GM23338 (cell line): Measurements from ENCODE around the gene TMEM270. TPM values are rescaled to one million over a fixed set of nuclear protein-coding genes. Genes with fewer than 3 reads are reported as not detected.

ENCODE experiments used
- ATAC-seq: fragments of 200-7000 bp; cut with Tn5 transposase; 3 replicates; pipeline ENCODE4 v1.9.1; 2020
- DNase-seq: peaks from one replicate; pipeline ENCODE4 v3.0.0-alpha.2; 2015; ENCODE audit warnings: low spot score
- H2AFZ ChIP-seq: fragments of 200-600 bp; sonication (generic); 2 replicates; pipeline ENCODE4 v1.8.0; 2016; ENCODE audit warnings: antibody characterized with exemption, mild to moderate bottlenecking, moderate library complexity
- H3F3A ChIP-seq: fragments of 200-600 bp; sonication (generic); replicated peaks from 2 replicates; pipeline ENCODE4 v1.8.0; 2017; ENCODE audit warnings: antibody characterized with exemption, mixed run types, low read depth
- H3K27ac ChIP-seq: fragments of 200-600 bp; sonication (generic); 2 replicates; pipeline ENCODE4 v1.6.1; 2016; ENCODE audit warnings: low read depth
- H3K27me3 ChIP-seq: fragments of 200-600 bp; sonication (generic); 2 replicates; pipeline ENCODE4 v1.8.0; 2016; ENCODE audit warnings: mild to moderate bottlenecking, mixed run types, moderate library complexity; ENCODE audit not compliant: insufficient read depth
- H3K36me3 ChIP-seq: fragments of 200-600 bp; sonication (generic); 2 replicates; pipeline ENCODE4 v1.8.0; 2016; ENCODE audit warnings: mild to moderate bottlenecking; ENCODE audit not compliant: insufficient read depth
- H3K4me1 ChIP-seq: fragments of 200-600 bp; sonication (generic); 2 replicates; pipeline ENCODE4 v1.8.0; 2016; ENCODE audit warnings: mild to moderate bottlenecking, moderate library complexity; ENCODE audit not compliant: insufficient read depth
- H3K4me2 ChIP-seq: fragments of 200-600 bp; sonication (generic); 2 replicates; pipeline ENCODE4 v1.7.1; 2017; ENCODE audit warnings: mixed run types
- H3K4me3 ChIP-seq: fragments of 200-600 bp; sonication (generic); 2 replicates; pipeline ENCODE4 v1.6.1; 2016; ENCODE audit warnings: mixed run types
- H3K79me2 ChIP-seq: fragments of 200-600 bp; sonication (generic); replicated peaks from 2 replicates; pipeline ENCODE4 v1.8.0; 2017; ENCODE audit warnings: mild to moderate bottlenecking; ENCODE audit not compliant: insufficient read depth
- H3K9me2 ChIP-seq: fragments of 200-600 bp; sonication (generic); 2 replicates; pipeline ENCODE4 v1.8.0; 2017; ENCODE audit not compliant: insufficient read depth
- H4K20me1 ChIP-seq: fragments of 200-600 bp; sonication (generic); replicated peaks from 2 replicates; pipeline ENCODE4 v1.8.0; 2017; ENCODE audit warnings: mild to moderate bottlenecking; ENCODE audit not compliant: insufficient read depth
- H3K27ac Mint-ChIP-seq: 2 replicates; pipeline ENCODE4 v1.8.0; 2020; ENCODE audit warnings: inconsistent platforms, mild to moderate bottlenecking, moderate library complexity, mixed read lengths
- H3K27me3 Mint-ChIP-seq: 3 replicates; pipeline ENCODE4 v1.8.0; 2022; ENCODE audit warnings: low read depth, mild to moderate bottlenecking, moderate library complexity, mixed read lengths, inconsistent platforms; ENCODE audit not compliant: insufficient read depth, poor library complexity
- H3K36me3 Mint-ChIP-seq: 3 replicates; pipeline ENCODE4 v1.8.0; 2021; ENCODE audit warnings: low read depth, mild to moderate bottlenecking, inconsistent platforms, moderate library complexity, mixed read lengths
- H3K4me1 Mint-ChIP-seq: 3 replicates; pipeline ENCODE4 v1.8.0; 2020; ENCODE audit warnings: mild to moderate bottlenecking, inconsistent platforms, mixed read lengths
- H3K4me3 Mint-ChIP-seq: 3 replicates; pipeline ENCODE4 v1.8.0; 2021; ENCODE audit warnings: moderate library complexity, mild to moderate bottlenecking, inconsistent platforms, mixed read lengths
- H3K9me3 Mint-ChIP-seq: 3 replicates; pipeline ENCODE4 v1.8.0; 2020; ENCODE audit warnings: moderate library complexity, mild to moderate bottlenecking, inconsistent platforms, mixed read lengths
- CREB1 ChIP-seq: fragments of 250-450 bp; sonication (Bioruptor Pico); IDR thresholded peaks from 2 replicates; pipeline ENCODE4 v1.5.0; 2020; ENCODE audit warnings: low read depth, mild to moderate bottlenecking, moderate library complexity
- CTCF ChIP-seq, 2 experiments: fragments of 200-600 bp in 1 of 2; sonication (generic) in 1 of 2; conservative IDR thresholded peaks; 2 replicates each; pipeline versions ENCODE4 v1.5.1 to v1.6.1; 2016 to 2017; ENCODE audit warnings: antibody characterized with exemption in 2 of 2, low read depth in 2 of 2, mild to moderate bottlenecking in 2 of 2, moderate library complexity in 1 of 2
- EZH2 ChIP-seq: fragments of 200-600 bp; sonication (generic); IDR thresholded peaks from one replicate; pipeline ENCODE4 v1.8.0; 2017; ENCODE audit warnings: antibody characterized with exemption, mild to moderate bottlenecking, low read depth; ENCODE audit not compliant: unreplicated experiment
- EZH2phosphoT487 ChIP-seq: fragments of 200-600 bp; sonication (generic); IDR thresholded peaks from one replicate; pipeline ENCODE4 v1.8.1; 2018; ENCODE audit warnings: antibody characterized with exemption; ENCODE audit not compliant: unreplicated experiment
- JUNB ChIP-seq: IDR thresholded peaks from one replicate; pipeline ENCODE4 v1.6.1; 2016; ENCODE audit warnings: antibody characterized with exemption; ENCODE audit not compliant: unreplicated experiment
- NANOG ChIP-seq: IDR thresholded peaks from 2 replicates; pipeline ENCODE4 v1.6.1; 2016; ENCODE audit warnings: antibody characterized with exemption, borderline replicate concordance
- POLR2AphosphoS5 ChIP-seq: IDR thresholded peaks from 2 replicates; pipeline ENCODE4 v1.6.1; 2016; ENCODE audit warnings: antibody characterized with exemption, low read depth
- STAT1 ChIP-seq: IDR thresholded peaks from one replicate; pipeline ENCODE4 v1.6.1; 2016; ENCODE audit warnings: antibody characterized with exemption; ENCODE audit not compliant: unreplicated experiment
- ZNF114 ChIP-seq: fragments of 250-450 bp; sonication (Bioruptor Pico); IDR thresholded peaks from 2 replicates; pipeline ENCODE4 v1.5.0; 2020; ENCODE audit warnings: mild to moderate bottlenecking, moderate library complexity
- ZNF331 ChIP-seq: fragments of 250-450 bp; sonication (Bioruptor Pico); IDR thresholded peaks from 2 replicates; pipeline ENCODE4 v1.5.0; 2020; ENCODE audit warnings: low read depth, mild to moderate bottlenecking, moderate library complexity
- ZNF462 ChIP-seq: fragments of 250-450 bp; sonication (Bioruptor Pico); IDR thresholded peaks from 2 replicates; pipeline ENCODE4 v1.5.0; 2020; ENCODE audit warnings: mild to moderate bottlenecking, moderate library complexity
- polyA plus RNA-seq: library from polyadenylated mRNA; unstranded; fragments of >200 nt; fragmentation: Nextera tagmentation; extraction: Ambion mirVana; gene quantifications from 2 replicates; pipeline ENCODE4 v1.2.1, GENCODE V29; 2016
- total RNA-seq: library from RNA; depleted of rRNA; stranded (reverse); fragments of >200 nt; shearing (Covaris generic); gene quantifications from 2 replicates; pipeline ENCODE4 v1.2.3, GENCODE V29; 2014
- TF ChIP-seq, protein P1 (sequence below): IDR thresholded peaks from one replicate; pipeline ENCODE4 v1.6.1; 2018; ENCODE audit warnings: antibody characterized with exemption; ENCODE audit not compliant: unreplicated experiment
- TF ChIP-seq, protein P2 (sequence below): IDR thresholded peaks from 2 replicates; pipeline ENCODE4 v1.6.1; 2016; ENCODE audit warnings: antibody characterized with exemption

TMEM270 gene
- total and polyA plus RNA-seq, 2 experiments from 2014 or later = not detected

DNA sequence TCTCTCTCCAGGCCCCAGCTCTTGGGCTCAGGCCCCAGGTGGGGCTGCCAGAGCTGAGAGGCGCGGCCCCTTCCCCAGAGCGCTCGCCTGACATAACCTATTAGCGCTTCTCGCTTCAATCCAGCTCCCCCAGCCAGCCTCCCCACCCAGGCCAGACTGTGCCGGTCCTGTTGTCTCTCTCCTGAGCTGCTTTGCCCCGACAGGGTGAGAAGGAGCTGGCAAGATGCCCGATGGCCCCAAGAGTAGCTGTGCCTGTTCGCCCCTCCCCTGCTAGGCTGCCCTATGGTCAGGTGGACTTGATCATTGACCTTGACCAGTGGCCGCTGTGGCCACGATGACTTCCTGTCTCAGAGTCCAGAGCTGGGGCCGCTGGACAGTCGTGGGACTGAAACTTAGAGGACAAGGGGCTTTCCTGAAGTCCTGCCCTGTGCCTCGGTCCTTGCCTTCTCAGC is 9.1 kb downstream of the TMEM270 start:
- peak overlapping the region; percentile 11; the same call in 1 of the 3 replicates for H3K4me3 Mint-ChIP-seq
- peak; percentile 69 for ATAC-seq
- H3K27me3 Mint-ChIP-seq = peaks cover 12% of the 10 kb centered on the region

More for the DNA sequence above, 9.1 kb downstream of the TMEM270 start:
- TF ChIP-seq, protein P1, sequence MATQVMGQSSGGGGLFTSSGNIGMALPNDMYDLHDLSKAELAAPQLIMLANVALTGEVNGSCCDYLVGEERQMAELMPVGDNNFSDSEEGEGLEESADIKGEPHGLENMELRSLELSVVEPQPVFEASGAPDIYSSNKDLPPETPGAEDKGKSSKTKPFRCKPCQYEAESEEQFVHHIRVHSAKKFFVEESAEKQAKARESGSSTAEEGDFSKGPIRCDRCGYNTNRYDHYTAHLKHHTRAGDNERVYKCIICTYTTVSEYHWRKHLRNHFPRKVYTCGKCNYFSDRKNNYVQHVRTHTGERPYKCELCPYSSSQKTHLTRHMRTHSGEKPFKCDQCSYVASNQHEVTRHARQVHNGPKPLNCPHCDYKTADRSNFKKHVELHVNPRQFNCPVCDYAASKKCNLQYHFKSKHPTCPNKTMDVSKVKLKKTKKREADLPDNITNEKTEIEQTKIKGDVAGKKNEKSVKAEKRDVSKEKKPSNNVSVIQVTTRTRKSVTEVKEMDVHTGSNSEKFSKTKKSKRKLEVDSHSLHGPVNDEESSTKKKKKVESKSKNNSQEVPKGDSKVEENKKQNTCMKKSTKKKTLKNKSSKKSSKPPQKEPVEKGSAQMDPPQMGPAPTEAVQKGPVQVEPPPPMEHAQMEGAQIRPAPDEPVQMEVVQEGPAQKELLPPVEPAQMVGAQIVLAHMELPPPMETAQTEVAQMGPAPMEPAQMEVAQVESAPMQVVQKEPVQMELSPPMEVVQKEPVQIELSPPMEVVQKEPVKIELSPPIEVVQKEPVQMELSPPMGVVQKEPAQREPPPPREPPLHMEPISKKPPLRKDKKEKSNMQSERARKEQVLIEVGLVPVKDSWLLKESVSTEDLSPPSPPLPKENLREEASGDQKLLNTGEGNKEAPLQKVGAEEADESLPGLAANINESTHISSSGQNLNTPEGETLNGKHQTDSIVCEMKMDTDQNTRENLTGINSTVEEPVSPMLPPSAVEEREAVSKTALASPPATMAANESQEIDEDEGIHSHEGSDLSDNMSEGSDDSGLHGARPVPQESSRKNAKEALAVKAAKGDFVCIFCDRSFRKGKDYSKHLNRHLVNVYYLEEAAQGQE = no peak
- no peak for TF ChIP-seq NANOG
- no peak for TF ChIP-seq ZNF331
- TF ChIP-seq, protein P2, sequence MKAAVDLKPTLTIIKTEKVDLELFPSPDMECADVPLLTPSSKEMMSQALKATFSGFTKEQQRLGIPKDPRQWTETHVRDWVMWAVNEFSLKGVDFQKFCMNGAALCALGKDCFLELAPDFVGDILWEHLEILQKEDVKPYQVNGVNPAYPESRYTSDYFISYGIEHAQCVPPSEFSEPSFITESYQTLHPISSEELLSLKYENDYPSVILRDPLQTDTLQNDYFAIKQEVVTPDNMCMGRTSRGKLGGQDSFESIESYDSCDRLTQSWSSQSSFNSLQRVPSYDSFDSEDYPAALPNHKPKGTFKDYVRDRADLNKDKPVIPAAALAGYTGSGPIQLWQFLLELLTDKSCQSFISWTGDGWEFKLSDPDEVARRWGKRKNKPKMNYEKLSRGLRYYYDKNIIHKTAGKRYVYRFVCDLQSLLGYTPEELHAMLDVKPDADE = no peak
- TF ChIP-seq EZH2phosphoT487 = no peak
- no peak for TF ChIP-seq CTCF (conservative IDR thresholded peaks at IDR 0.05; ENCODE audit: low read depth in 2 of 2)
- no peak for TF ChIP-seq EZH2
- TF ChIP-seq CREB1 = no peak
- no peak for TF ChIP-seq STAT1
- TF ChIP-seq POLR2AphosphoS5 = no peak
- no peak for TF ChIP-seq ZNF114 (CRISPR knock-in tag)
- no peak for TF ChIP-seq JUNB
- no peak for TF ChIP-seq ZNF462 (CRISPR knock-in tag)
- no peak overlapping the region for H3K27ac ChIP-seq
- Mint-ChIP-seq H3K9me3 (no peaks in the 10 kb centered on the region), H3K36me3 (no peaks in the 10 kb centered on the region), H3K27ac (no peak overlapping the region), H3K4me1 (peaks cover 18% of the 10 kb centered on the region)
- H3K4me2 ChIP-seq = peak overlapping the region; percentile 51; the same call in 1 of the 2 replicates
- H3K9me2 ChIP-seq = no peaks in the 10 kb centered on the region
- no peaks in the 10 kb centered on the region for H4K20me1 ChIP-seq
- H3K36me3 ChIP-seq = no peaks in the 10 kb centered on the region
- no peak overlapping the region for H3K4me3 ChIP-seq
- H3F3A ChIP-seq = no peaks in the 10 kb centered on the region
- no peaks in the 10 kb centered on the region for H3K27me3 ChIP-seq
- peaks cover 20% of the 10 kb centered on the region for H3K4me1 ChIP-seq
- H2AFZ ChIP-seq = peak overlapping the region; percentile 84
- peak; percentile 56 for DNase-seq
- no peaks in the 10 kb centered on the region for H3K79me2 ChIP-seq
